ENCODE data around the gene ZGLP1. TPM values are rescaled to one million over a fixed set of nuclear protein-coding genes. Genes with fewer than 3 reads are reported as not detected.
A peak's percentile ranks its signal among the peaks of the same experiment; 100 is the strongest.

The ZGLP1 gene
- total RNA-seq, 2 donors from 2014 or later: 0.90 TPM; not detected in 1

DNA sequence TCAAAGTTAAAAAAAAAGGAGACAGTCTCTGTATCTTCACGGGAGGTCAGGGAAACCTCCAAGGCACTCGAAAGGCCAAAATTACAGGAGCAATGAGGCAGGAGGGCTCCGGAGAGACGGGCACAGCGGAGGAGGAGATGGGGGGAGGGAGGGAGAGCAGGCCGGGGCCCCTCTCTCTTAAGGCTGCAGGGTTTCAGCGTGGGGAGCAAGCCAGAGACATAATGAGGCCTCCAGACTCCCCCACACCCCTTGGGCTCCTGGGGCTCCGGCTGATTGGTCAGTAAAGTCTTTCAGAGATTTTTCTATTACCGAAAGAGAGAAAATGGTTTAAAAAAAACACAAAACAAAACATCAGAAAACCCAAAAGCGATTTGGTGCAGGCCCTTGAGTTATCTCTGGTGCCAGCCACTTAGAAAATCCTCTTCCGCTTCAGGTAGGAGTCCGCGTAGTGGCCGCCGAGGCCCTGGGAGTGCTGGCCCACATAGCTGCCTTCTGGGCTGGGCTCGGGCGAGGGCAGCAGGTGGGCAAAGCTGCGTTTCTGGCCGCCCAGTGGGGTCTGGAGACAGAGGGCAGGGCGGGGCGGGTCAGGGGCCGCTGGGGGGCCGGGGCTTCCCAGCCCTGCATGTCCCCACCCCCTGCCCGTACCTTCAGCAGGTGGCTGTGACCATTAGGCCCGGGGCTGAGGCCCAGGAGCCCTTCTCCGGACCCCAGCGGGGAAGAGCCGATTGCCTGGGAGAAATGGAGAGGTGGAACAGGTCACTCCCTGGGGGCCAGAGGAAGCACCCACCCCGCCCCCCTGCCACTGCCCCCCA is 7.6 kb upstream of the ZGLP1 start:
- Histone ChIP-seq H3K4me1 (peaks cover 0 to 14% of the 10 kb centered on the region in 2 donors), H3K27me3 (no peaks in the 10 kb centered on the region), H3K9me3 (no peaks in the 10 kb centered on the region), H3K4me3 (no peak overlapping the region), H3K27ac (no peak overlapping the region), H3K36me3 (peaks cover 57% of the 10 kb centered on the region)
- DNase-seq (ENCODE audit: low spot score): no peak
- TF ChIP-seq CTCF (IDR thresholded peaks at IDR 0.05): no peak

DNA sequence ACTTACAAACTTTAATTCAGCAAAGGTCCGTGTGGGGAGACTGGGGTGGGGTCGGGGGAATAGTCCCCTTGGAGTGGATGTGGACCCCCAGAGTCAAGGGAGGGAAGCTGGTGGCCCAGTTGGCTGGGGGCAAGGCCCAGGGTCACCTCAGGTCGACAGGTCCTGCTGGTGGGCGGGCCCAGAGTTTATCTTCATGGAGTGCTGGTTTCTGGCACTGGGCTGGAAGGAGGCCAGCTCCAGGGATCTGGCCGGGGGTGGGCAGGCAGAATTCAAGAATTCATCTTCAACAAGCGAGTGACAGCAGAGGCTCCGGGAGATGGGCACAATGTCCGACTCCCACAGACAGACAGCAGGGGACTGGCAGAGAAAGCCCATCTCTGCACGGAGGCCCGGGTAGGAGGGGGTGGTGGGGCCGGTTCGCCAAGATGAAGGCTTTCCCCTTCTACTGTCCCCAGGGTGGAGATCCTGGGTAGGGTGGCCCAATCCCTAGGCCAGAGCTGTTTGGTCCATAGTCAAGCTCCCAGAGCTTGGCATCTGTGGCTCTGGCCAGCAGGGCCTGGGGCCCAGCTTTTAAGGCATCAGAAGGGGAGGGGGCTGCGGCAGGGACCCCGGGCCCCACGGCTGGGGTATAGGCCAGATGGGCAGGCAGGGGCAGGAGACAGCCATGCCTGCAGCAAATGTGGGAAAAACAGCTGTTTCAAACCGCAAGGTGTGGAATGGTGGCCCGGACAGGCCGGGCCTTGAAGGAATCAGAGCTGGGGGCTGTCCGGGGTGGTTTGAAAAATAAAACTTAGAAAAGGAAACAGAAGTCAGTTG is 6.8 kb upstream of the ZGLP1 start:
- Histone ChIP-seq H3K27ac (no peak overlapping the region), H3K9me3 (no peaks in the 10 kb centered on the region), H3K4me1 (peaks cover 0 to 14% of the 10 kb centered on the region in 2 donors), H3K27me3 (no peaks in the 10 kb centered on the region), H3K36me3 (peaks cover 49% of the 10 kb centered on the region), H3K4me3 (no peak overlapping the region)
- no peak for DNase-seq (ENCODE audit: low spot score)
- TF ChIP-seq CTCF (IDR thresholded peaks at IDR 0.05): no peak

DNA sequence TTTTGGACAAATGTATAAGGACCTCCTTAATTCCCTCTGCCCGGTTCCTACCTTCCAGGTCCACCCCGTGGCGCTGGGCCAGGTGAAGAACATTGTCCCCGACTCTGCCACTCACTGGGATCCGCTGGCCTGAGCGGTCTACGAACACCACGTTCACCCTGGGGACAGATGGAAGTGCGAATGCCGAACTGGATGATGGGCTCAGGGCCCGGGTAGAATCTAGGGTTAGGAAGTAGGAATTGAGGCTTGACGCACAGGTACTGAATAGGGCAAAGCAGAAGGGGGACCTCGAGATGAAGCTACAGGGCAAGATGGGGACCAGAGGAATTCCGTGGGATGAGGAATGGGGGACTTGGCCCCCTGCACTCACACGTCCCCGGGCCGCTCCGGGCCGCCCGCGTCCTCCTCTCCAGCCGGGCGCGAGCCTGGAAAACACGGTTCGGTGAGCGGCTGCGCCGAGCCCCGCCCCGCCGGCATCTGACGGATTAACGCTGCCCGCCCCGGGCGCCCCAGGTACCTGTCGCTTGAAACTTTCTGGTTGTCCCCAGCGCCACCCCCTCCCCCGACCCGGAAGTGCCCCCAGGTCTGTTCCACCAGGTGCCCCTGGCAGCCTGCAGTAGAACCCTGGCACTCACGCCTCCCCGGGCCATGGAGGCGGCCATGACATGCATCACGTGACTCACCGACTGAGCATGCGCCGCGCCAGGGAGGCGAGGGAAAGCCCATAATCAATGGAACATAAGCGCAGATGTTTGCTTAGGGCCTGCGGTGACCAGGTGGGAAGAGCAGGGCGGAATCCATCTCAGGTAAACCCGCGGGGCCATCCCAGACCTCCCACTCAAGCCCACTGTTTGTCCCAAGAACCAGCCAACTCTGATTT is 6.0 kb upstream of the ZGLP1 start, which contains the start of gene FDX2:
Gene FDX2 (minus strand): TSS at position 681 of the 880 bp plus-strand sequence. CDS start 19 bp downstream, at position 662.
- TF ChIP-seq CTCF (IDR thresholded peaks at IDR 0.05): no peak
- DNase-seq (ENCODE audit: low spot score): peak; percentile 82
- Histone ChIP-seq H3K4me3 (peak within 1 kb of the TSS; percentile 83), H3K27ac (peak within 1 kb of the TSS; percentile 67 to 76), H3K27me3 (no peaks in the 10 kb centered on the region), H3K36me3 (peaks cover 41% of the 10 kb centered on the region), H3K4me1 (peaks cover 0 to 14% of the 10 kb centered on the region in 2 donors), H3K9me3 (no peaks in the 10 kb centered on the region)

DNA sequence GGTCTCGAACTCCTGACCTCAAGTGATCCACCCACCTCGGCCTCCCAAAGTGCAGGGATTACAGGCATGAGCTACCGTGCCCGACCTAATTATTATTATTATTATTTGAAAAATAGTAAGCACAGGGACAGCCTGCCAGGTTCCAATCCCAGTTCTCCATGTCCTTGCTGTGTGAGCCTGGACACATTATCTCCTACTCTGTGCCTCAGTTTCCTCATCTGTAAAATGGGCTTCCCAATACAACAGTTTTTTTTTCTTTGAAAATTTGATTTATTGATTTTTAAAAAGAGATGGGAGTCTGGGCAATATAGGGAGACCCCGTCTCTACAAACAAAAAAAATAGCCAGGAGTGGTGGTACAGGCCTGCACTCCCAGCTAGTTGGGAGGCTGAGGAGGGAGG is 3.3 kb downstream of the ZGLP1 start:
- H3K4me1 ChIP-seq: no peaks in the 10 kb centered on the region
- no peak overlapping the region for H3K4me3 ChIP-seq
- no peaks in the 10 kb centered on the region for H3K36me3 ChIP-seq
- DNase-seq (ENCODE audit: low spot score): no peak
- H3K9me3 ChIP-seq: no peaks in the 10 kb centered on the region
- H3K27me3 ChIP-seq: no peaks in the 10 kb centered on the region
- TF ChIP-seq CTCF (IDR thresholded peaks at IDR 0.05): no peak
- no peak overlapping the region for H3K27ac ChIP-seq

- no peaks in the 10 kb centered on the region for H3K27me3 ChIP-seq
- no peaks in the 10 kb centered on the region for H3K36me3 ChIP-seq
- no peak overlapping the region for H3K4me3 ChIP-seq
- TF ChIP-seq CTCF (IDR thresholded peaks at IDR 0.05): no peak
- no peak overlapping the region for H3K27ac ChIP-seq
- no peaks in the 10 kb centered on the region for H3K9me3 ChIP-seq
- H3K4me1 ChIP-seq: no peaks in the 10 kb centered on the region
- no peak for DNase-seq (ENCODE audit: low spot score)
Measured at GRCh38 chr19:10305139-10305806, 4.3 kb downstream of the ZGLP1 start.

Measured in right atrium auricular region (tissue), 2 donors.